Measurements from ENCODE around the gene ARHGEF11.

DNA sequence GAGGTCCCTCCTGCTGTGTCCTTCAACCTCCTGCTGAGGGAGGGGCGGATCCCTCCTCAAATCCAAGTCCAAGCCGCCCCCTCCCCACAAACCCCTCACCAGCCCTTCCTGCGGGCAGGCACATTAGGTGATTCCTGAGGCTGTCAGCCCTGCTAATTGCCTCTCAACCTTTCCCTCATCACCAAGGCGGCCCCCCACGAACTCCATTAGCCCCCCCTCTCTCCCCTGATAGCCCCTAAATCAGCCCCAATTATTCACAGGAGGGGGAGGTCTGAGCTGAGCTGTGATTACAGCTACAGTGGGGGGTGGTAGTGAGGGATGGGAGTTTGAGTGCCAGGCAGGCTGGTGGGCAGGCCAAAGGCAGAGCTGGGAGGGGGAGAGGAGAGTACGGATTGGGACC is 157.8 kb downstream of the ARHGEF11 start:
- TF ChIP-seq YY1 (IDR thresholded peaks at IDR 0.05) (no peak), JUND (IDR thresholded peaks at IDR 0.05) (no peak), EGR1 (IDR thresholded peaks at IDR 0.05; ENCODE audit: low read depth in 2 of 2) (no peak), RAD21 (IDR thresholded peaks at IDR 0.05) (no peak), TAF1 (conservative IDR thresholded peaks at IDR 0.05) (no peak), FOXA1 (IDR thresholded peaks at IDR 0.05) (no peak), SP1 (IDR thresholded peaks at IDR 0.05) (no peak), GABPA (IDR thresholded peaks at IDR 0.05 in 1 of 2, conservative IDR thresholded peaks at IDR 0.05 in 1 of 2) (no peak), FOXA2 (IDR thresholded peaks at IDR 0.05) (no peak), HNF4A (conservative IDR thresholded peaks at IDR 0.05) (no peak)
- TF ChIP-seq, protein P1, sequence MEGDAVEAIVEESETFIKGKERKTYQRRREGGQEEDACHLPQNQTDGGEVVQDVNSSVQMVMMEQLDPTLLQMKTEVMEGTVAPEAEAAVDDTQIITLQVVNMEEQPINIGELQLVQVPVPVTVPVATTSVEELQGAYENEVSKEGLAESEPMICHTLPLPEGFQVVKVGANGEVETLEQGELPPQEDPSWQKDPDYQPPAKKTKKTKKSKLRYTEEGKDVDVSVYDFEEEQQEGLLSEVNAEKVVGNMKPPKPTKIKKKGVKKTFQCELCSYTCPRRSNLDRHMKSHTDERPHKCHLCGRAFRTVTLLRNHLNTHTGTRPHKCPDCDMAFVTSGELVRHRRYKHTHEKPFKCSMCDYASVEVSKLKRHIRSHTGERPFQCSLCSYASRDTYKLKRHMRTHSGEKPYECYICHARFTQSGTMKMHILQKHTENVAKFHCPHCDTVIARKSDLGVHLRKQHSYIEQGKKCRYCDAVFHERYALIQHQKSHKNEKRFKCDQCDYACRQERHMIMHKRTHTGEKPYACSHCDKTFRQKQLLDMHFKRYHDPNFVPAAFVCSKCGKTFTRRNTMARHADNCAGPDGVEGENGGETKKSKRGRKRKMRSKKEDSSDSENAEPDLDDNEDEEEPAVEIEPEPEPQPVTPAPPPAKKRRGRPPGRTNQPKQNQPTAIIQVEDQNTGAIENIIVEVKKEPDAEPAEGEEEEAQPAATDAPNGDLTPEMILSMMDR (IDR thresholded peaks at IDR 0.05; ENCODE audit: low read depth, low read length, missing input control) = no peak
- TF ChIP-seq, protein P2, sequence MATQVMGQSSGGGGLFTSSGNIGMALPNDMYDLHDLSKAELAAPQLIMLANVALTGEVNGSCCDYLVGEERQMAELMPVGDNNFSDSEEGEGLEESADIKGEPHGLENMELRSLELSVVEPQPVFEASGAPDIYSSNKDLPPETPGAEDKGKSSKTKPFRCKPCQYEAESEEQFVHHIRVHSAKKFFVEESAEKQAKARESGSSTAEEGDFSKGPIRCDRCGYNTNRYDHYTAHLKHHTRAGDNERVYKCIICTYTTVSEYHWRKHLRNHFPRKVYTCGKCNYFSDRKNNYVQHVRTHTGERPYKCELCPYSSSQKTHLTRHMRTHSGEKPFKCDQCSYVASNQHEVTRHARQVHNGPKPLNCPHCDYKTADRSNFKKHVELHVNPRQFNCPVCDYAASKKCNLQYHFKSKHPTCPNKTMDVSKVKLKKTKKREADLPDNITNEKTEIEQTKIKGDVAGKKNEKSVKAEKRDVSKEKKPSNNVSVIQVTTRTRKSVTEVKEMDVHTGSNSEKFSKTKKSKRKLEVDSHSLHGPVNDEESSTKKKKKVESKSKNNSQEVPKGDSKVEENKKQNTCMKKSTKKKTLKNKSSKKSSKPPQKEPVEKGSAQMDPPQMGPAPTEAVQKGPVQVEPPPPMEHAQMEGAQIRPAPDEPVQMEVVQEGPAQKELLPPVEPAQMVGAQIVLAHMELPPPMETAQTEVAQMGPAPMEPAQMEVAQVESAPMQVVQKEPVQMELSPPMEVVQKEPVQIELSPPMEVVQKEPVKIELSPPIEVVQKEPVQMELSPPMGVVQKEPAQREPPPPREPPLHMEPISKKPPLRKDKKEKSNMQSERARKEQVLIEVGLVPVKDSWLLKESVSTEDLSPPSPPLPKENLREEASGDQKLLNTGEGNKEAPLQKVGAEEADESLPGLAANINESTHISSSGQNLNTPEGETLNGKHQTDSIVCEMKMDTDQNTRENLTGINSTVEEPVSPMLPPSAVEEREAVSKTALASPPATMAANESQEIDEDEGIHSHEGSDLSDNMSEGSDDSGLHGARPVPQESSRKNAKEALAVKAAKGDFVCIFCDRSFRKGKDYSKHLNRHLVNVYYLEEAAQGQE (IDR thresholded peaks at IDR 0.05) = no peak
- TF ChIP-seq, protein P3, sequence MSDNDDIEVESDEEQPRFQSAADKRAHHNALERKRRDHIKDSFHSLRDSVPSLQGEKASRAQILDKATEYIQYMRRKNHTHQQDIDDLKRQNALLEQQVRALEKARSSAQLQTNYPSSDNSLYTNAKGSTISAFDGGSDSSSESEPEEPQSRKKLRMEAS (IDR thresholded peaks at IDR 0.05) = no peak
- TF ChIP-seq, protein P4, sequence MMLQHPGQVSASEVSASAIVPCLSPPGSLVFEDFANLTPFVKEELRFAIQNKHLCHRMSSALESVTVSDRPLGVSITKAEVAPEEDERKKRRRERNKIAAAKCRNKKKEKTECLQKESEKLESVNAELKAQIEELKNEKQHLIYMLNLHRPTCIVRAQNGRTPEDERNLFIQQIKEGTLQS (IDR thresholded peaks at IDR 0.05) = no peak
